Astrocyte of the cerebellum (primary cell): ENCODE results near the gene TMEM207.

Source experiments
- DNase-seq: peaks from one replicate; pipeline ENCODE4 v3.0.0-alpha.2; 2011; ENCODE audit warnings: low read depth
- H3K4me3 ChIP-seq: 2 replicates; pipeline ENCODE4 v1.5.1; 2011; ENCODE audit warnings: mild to moderate bottlenecking, low read depth, low read length, moderate library complexity
- CTCF ChIP-seq: IDR thresholded peaks from 2 replicates; pipeline ENCODE4 v1.5.1; 2012; ENCODE audit warnings: low read length, low read depth, moderate library complexity, mild to moderate bottlenecking; ENCODE audit errors: missing control alignments
- in situ Hi-C: cut with HindIII; loops from 2 replicates; pipeline ENCODE4 v1.10.0; 2017; ENCODE audit warnings: low sequenced_read_pairs

Gene TMEM207

GRCh38 chr3:190449801-190450200 is at the start of gene TMEM207:
Gene TMEM207, minus strand, starts transcription at chr3:190449901. Its CDS starts 92 bp downstream, at chr3:190449809.
- in situ Hi-C loops: no loop called here
- DNase-seq: no peak
- no peak within 1 kb of the TSS for H3K4me3 ChIP-seq
- no peak for TF ChIP-seq CTCF

GRCh38 chr3:190499122-190499521 is 49.4 kb upstream of the TMEM207 start:
- no peak for DNase-seq
- H3K4me3 ChIP-seq: no peak overlapping the region
- no peak for TF ChIP-seq CTCF
- in situ Hi-C loops: no loop called here

- no peak for DNase-seq
- no peak overlapping the region for H3K4me3 ChIP-seq
- in situ Hi-C loops: no loop called here
- no peak for TF ChIP-seq CTCF
These were observed 48.6 kb upstream of the TMEM207 start for GRCh38 chr3:190498293-190498692.

DNA sequence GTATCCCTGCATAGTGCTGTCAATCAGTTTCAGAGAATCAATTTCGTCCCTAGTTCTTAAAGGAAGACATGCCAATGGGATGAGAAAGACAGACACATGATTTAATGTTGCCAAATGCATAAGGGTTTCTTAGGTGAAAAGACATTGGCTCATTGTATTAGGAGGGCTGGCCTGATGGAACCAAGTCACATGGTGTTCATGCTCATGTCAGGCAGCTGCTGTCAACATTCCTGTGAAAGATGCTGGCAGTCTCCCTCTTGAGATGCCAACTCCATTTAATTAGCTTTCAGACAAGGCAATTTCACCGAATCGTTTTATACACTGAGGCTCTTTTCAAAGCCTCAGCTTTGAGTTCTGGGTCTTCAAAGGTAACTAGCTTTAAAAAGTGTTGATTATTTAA is 48.1 kb upstream of the TMEM207 start:
- TF ChIP-seq CTCF: no peak
- H3K4me3 ChIP-seq: no peak overlapping the region
- DNase-seq: no peak
- in situ Hi-C loops: no loop called here

DNA sequence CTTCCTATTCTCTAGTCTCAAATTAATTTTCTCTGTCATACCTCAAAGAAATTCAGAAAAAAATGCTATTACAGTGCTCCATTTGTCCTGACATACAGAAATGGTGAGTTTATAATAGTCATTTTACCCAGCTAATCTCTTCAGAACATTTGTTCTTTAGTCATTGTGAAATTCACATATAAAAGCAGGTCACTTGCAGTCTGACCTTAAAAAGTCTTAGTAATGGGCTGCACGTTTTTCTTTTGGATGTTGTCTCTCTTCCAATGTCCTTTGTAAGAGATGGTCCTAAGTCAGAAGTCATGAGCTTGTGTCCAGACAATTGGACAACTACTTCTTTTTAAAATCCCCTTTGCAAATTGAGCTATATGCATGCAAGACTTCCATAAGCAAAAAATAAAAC is 47.2 kb upstream of the TMEM207 start:
- TF ChIP-seq CTCF: no peak
- no peak for DNase-seq
- in situ Hi-C loops: no loop called here
- H3K4me3 ChIP-seq: no peak overlapping the region

GRCh38 chr3:190495796-190496195 is 46.1 kb upstream of the TMEM207 start:
- no peak for DNase-seq
- no peak for TF ChIP-seq CTCF
- no peak overlapping the region for H3K4me3 ChIP-seq
- in situ Hi-C loops: no loop called here

- H3K4me3 ChIP-seq: no peak overlapping the region
- TF ChIP-seq CTCF: no peak
- DNase-seq: no peak
- in situ Hi-C loops: no loop called here
These were observed 45.7 kb upstream of the TMEM207 start for GRCh38 chr3:190495354-190495753.
